H1 (cell line): Measurements from ENCODE around the gene ZHX3. TPM values are rescaled to one million over a fixed set of nuclear protein-coding genes. Genes with fewer than 3 reads are reported as not detected.

Experiments used
- ASH2L ChIP-seq: fragments of 200-600, 300-600 bp; sonication (generic); IDR thresholded peaks from one replicate; pipeline ENCODE4 v1.7.1; 2017; ENCODE audit warnings: low read length
- BRCA1 ChIP-seq: IDR thresholded peaks from 2 replicates; pipeline ENCODE4 v1.6.1; 2012; ENCODE audit warnings: low read depth, low read length, improper control_type of control experiment
- GABPA ChIP-seq: IDR thresholded peaks from 2 replicates; pipeline ENCODE4 v1.6.1; 2011; ENCODE audit warnings: mild to moderate bottlenecking, low read length, moderate library complexity, borderline replicate concordance; ENCODE audit not compliant: insufficient read depth
- SIX5 ChIP-seq: IDR thresholded peaks from 2 replicates; pipeline ENCODE4 v1.6.1; 2011; ENCODE audit warnings: mild to moderate bottlenecking, low read depth, low read length
- polyA plus RNA-seq, 7 experiments: library from polyadenylated mRNA; depleted of rRNA in 3 of 7; stranded (reverse) in 5 of 7; unstranded in 2 of 7; fragments of >200 nt in 5 of 7; fragments of 200-250 nt in 2 of 7; gene quantifications; 1 replicate in 5 of 7; 2 replicates in 1 of 7; 4 replicates in 1 of 7; pipeline versions ENCODE4 v1.2.1 to v1.2.3, GENCODE V29; 2011 to 2013; ENCODE audit warnings: missing spikeins in 2 of 7, mixed read lengths in 2 of 7
- total RNA-seq: library from RNA; stranded (reverse); fragmentation: NEBNext Ultra II Directional; extraction: Animal tissue kit (Norgen Biotek cat#: 25700); gene quantifications from 2 replicates; pipeline ENCODE4 v1.2.1, GENCODE V29; 2021
- TF ChIP-seq, protein P1 (sequence below): fragments of 300-600 bp; sonication (generic); IDR thresholded peaks from 2 replicates; pipeline ENCODE4 v1.7.1; 2012; ENCODE audit warnings: low read length, moderate library complexity, mild to moderate bottlenecking, inconsistent platforms; ENCODE audit not compliant: insufficient replicate concordance

ZHX3 gene
- total and polyA plus RNA-seq, 2 of the 8 experiments (the other 6 are each of a cell fraction or from before 2014, with no cell fraction given) = 1.00 to 7.8 TPM

DNA sequence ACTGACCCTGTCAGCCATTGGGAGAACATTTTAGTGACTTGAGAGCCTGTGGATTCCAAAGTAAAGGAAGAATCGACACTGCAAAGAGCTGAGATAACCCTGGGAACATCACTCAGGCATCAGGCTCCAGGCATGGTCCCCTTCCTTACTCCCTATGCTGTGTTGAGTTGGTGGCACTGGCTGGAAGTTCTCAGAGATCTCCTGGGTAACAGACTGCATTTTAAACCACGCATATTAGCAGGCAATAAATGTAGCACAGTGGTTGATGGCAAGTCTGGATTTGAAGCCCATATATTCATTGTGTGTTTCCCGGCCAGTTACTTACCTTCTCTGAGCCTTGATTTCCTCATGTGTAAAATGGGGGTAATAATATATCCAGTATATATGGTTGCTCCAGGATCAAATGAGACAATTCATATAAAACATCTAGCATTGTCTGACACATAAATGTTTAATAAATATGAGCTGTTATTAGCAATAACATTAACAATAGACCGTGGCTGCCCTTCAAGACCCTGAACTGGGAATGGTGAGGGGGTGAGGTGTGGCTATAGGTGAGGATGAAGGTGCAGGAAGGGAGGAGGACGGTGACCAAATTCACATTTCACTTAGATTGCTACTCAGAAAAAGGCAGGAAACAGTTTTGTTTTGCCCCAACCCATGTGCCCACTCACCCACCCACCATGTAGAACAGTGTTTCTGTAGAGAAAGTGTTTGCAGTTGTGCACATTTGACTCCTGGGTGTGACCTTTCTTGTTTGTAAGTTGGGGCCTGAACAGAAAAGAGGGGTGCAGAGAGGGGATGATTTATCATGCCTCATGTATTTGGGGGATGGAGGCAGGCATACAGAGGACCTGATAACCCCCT lies 178.1 kb downstream of the ZHX3 start (continued):
- TF ChIP-seq, protein P1, sequence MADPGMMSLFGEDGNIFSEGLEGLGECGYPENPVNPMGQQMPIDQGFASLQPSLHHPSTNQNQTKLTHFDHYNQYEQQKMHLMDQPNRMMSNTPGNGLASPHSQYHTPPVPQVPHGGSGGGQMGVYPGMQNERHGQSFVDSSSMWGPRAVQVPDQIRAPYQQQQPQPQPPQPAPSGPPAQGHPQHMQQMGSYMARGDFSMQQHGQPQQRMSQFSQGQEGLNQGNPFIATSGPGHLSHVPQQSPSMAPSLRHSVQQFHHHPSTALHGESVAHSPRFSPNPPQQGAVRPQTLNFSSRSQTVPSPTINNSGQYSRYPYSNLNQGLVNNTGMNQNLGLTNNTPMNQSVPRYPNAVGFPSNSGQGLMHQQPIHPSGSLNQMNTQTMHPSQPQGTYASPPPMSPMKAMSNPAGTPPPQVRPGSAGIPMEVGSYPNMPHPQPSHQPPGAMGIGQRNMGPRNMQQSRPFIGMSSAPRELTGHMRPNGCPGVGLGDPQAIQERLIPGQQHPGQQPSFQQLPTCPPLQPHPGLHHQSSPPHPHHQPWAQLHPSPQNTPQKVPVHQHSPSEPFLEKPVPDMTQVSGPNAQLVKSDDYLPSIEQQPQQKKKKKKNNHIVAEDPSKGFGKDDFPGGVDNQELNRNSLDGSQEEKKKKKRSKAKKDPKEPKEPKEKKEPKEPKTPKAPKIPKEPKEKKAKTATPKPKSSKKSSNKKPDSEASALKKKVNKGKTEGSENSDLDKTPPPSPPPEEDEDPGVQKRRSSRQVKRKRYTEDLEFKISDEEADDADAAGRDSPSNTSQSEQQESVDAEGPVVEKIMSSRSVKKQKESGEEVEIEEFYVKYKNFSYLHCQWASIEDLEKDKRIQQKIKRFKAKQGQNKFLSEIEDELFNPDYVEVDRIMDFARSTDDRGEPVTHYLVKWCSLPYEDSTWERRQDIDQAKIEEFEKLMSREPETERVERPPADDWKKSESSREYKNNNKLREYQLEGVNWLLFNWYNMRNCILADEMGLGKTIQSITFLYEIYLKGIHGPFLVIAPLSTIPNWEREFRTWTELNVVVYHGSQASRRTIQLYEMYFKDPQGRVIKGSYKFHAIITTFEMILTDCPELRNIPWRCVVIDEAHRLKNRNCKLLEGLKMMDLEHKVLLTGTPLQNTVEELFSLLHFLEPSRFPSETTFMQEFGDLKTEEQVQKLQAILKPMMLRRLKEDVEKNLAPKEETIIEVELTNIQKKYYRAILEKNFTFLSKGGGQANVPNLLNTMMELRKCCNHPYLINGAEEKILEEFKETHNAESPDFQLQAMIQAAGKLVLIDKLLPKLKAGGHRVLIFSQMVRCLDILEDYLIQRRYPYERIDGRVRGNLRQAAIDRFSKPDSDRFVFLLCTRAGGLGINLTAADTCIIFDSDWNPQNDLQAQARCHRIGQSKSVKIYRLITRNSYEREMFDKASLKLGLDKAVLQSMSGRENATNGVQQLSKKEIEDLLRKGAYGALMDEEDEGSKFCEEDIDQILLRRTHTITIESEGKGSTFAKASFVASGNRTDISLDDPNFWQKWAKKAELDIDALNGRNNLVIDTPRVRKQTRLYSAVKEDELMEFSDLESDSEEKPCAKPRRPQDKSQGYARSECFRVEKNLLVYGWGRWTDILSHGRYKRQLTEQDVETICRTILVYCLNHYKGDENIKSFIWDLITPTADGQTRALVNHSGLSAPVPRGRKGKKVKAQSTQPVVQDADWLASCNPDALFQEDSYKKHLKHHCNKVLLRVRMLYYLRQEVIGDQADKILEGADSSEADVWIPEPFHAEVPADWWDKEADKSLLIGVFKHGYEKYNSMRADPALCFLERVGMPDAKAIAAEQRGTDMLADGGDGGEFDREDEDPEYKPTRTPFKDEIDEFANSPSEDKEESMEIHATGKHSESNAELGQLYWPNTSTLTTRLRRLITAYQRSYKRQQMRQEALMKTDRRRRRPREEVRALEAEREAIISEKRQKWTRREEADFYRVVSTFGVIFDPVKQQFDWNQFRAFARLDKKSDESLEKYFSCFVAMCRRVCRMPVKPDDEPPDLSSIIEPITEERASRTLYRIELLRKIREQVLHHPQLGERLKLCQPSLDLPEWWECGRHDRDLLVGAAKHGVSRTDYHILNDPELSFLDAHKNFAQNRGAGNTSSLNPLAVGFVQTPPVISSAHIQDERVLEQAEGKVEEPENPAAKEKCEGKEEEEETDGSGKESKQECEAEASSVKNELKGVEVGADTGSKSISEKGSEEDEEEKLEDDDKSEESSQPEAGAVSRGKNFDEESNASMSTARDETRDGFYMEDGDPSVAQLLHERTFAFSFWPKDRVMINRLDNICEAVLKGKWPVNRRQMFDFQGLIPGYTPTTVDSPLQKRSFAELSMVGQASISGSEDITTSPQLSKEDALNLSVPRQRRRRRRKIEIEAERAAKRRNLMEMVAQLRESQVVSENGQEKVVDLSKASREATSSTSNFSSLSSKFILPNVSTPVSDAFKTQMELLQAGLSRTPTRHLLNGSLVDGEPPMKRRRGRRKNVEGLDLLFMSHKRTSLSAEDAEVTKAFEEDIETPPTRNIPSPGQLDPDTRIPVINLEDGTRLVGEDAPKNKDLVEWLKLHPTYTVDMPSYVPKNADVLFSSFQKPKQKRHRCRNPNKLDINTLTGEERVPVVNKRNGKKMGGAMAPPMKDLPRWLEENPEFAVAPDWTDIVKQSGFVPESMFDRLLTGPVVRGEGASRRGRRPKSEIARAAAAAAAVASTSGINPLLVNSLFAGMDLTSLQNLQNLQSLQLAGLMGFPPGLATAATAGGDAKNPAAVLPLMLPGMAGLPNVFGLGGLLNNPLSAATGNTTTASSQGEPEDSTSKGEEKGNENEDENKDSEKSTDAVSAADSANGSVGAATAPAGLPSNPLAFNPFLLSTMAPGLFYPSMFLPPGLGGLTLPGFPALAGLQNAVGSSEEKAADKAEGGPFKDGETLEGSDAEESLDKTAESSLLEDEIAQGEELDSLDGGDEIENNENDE = no peak
- TF ChIP-seq ASH2L (no peak), BRCA1 (no peak), GABPA (no peak), SIX5 (no peak)
